H7 (cell line): Measurements from ENCODE around the gene POLDIP2. TPM values are rescaled to one million over a fixed set of nuclear protein-coding genes. Genes with fewer than 3 reads are reported as not detected.
A peak's percentile ranks its signal among the peaks of the same experiment; 100 is the strongest.

Experiments
- DNase-seq: peaks from one replicate; pipeline ENCODE4 v3.0.0; 2012
- H3K27me3 ChIP-seq: 2 replicates; pipeline ENCODE4 v1.6.0; 2011; ENCODE audit warnings: mild to moderate bottlenecking, low read length; ENCODE audit not compliant: control insufficient read depth, insufficient read depth
- H3K36me3 ChIP-seq: replicated peaks from 2 replicates; pipeline ENCODE4 v1.5.1; 2011; ENCODE audit warnings: low read length; ENCODE audit not compliant: control insufficient read depth, insufficient read depth
- H3K4me3 ChIP-seq: 2 replicates; pipeline ENCODE4 v1.5.1; 2011; ENCODE audit warnings: low read depth, mild to moderate bottlenecking, control low read depth, low read length, moderate library complexity; ENCODE audit not compliant: insufficient read depth
- total RNA-seq: library from RNA; depleted of rRNA; stranded (reverse); fragments of >200 nt; shearing (Covaris generic); gene quantifications from 2 replicates; pipeline ENCODE4 v1.2.3, GENCODE V29; 2014

POLDIP2 gene
- total RNA-seq, 1 experiment from 2014 or later, result 130 TPM

GRCh38 chr17:28327709-28328108 lies 29.6 kb downstream of the POLDIP2 start:
- Histone ChIP-seq H3K36me3 (peaks cover 17% of the 10 kb centered on the region), H3K4me3 (no peak overlapping the region), H3K27me3 (no peaks in the 10 kb centered on the region)
- DNase-seq, result no peak

DNA sequence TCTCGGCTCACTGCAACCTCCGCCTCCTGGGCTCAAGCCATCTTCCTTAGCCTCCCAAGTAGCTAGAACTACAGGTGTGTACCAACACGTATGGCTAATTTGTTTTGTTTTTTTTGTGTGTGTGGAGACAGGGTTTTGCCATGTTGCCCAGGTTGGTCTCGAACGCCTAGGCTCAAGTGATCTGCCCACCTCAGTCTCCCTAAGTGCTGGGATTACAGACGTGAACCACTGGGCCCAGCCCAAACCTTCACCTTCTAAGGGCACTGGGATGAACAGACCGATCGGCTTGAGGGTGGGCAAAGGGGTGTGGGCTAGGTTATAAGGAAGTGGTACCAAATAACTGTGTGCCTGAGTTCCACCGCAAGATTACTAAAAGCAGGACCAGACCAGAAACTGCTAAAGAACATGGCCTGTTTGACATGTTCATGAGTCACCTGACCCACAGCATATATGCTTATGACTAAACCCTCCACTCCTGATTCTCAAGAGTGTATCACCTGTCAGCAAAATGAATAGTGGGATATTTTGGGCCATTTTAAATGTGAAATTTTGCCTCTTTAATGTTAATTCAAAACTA lies 30.2 kb downstream of the POLDIP2 start:
- Histone ChIP-seq H3K27me3 (no peaks in the 10 kb centered on the region), H3K4me3 (no peak overlapping the region), H3K36me3 (peaks cover 17% of the 10 kb centered on the region)
- no peak for DNase-seq

- no peak for DNase-seq
- H3K4me3 ChIP-seq, result no peak overlapping the region
- no peaks in the 10 kb centered on the region for H3K27me3 ChIP-seq
- peaks cover 15% of the 10 kb centered on the region for H3K36me3 ChIP-seq
These were observed 31.2 kb downstream of the POLDIP2 start for GRCh38 chr17:28326114-28326513.

DNA sequence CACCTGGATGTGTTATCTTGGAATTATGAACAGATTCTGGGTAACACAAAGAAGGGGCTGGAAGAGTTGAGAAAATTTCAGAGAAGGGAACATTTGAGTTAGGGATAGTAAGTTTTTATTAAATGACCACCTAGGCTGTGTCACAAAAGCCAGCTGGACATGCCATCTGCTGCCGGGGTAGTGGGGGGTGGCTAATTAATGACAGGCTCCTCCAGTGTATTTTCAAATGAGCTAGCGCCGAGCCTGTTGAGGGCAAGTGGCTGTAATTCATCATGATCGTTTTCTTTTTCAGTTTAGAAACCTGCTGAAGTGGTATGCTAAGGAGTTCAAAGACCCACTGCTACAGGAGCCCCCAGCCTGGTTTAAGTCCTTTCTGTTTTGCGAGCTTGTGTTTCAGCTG lies 32.1 kb downstream of the POLDIP2 start:
- H3K4me3 ChIP-seq, result no peak overlapping the region
- no peaks in the 10 kb centered on the region for H3K27me3 ChIP-seq
- no peak for DNase-seq
- H3K36me3 ChIP-seq, result peaks cover 17% of the 10 kb centered on the region

- Histone ChIP-seq H3K4me3 (no peak overlapping the region), H3K27me3 (no peaks in the 10 kb centered on the region), H3K36me3 (peaks cover 17% of the 10 kb centered on the region)
- DNase-seq, result no peak
These were observed 32.5 kb downstream of the POLDIP2 start for GRCh38 chr17:28324781-28325180.

- peaks cover 16% of the 10 kb centered on the region for H3K36me3 ChIP-seq
- no peak for DNase-seq
- H3K27me3 ChIP-seq, result no peaks in the 10 kb centered on the region
- H3K4me3 ChIP-seq, result no peak overlapping the region
These were observed 33.0 kb downstream of the POLDIP2 start for GRCh38 chr17:28324267-28324745.

- H3K4me3 ChIP-seq, result peak overlapping the region; percentile 92
- no peak for DNase-seq
- H3K36me3 ChIP-seq, result peaks cover 2% of the 10 kb centered on the region; the same call in 1 of the 2 replicates
- H3K27me3 ChIP-seq, result peaks cover 3% of the 10 kb centered on the region
These were observed 36.9 kb downstream of the POLDIP2 start for GRCh38 chr17:28320215-28321061.

- Histone ChIP-seq H3K36me3 (peaks cover 2% of the 10 kb centered on the region; the same call in 1 of the 2 replicates), H3K27me3 (peaks cover 3% of the 10 kb centered on the region)
- no peak for DNase-seq
These were observed 37.8 kb downstream of the POLDIP2 start for GRCh38 chr17:28319598-28319935.

DNA sequence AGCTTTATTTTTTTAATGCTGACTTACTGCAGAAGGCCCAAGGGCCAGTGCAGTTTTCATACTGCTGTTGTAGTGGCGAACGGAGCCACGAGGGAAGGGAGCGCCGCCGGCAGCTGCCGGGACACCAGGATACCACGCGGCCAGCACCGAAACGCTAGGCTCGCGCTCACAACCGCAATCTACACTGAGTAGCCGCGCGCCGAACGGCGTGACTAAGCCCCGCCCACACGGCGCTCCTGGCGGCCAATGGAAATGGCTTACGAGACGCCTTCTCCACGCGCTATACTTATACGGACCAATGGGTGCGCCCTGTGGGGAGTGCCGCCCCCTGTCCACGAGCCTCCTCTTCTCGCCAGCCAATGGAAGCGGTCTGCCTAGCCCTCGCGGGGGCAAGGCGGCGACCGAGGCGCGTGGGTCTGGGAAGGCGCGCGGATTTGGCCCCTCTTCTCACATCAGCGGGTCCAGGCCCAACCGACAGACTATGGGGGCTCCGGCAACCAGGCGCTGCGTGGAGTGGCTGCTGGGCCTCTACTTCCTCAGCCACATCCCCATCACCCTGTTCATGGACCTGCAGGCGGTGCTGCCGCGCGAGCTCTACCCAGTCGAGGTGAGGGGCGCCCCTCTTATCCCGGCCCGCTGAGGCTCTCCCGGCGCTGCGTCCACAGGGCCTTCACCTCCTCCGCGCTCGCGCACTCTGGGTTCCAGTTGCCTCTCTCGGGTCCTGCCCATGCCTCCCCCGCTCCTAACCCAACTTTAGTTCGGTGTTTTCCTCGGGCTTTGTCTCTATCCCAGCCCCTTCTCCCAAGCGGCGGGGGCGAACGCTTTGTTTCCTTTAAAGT lies 38.3 kb downstream of the POLDIP2 start, which contains the start of gene TMEM97:
Gene TMEM97 (plus strand): TSS at position 442 of the 839 bp plus-strand sequence. CDS start 40 bp downstream, at position 482.
- H3K4me3 ChIP-seq, result peak within 1 kb of the TSS; percentile 92
- H3K36me3 ChIP-seq, result peaks cover 2% of the 10 kb centered on the region; the same call in 1 of the 2 replicates
- peaks cover 3% of the 10 kb centered on the region for H3K27me3 ChIP-seq
- peak; percentile 95 for DNase-seq

More at GRCh38 chr17:28319598-28319935, 37.8 kb downstream of the POLDIP2 start:
- peak overlapping the region; percentile 92 for H3K4me3 ChIP-seq

GRCh38 chr17:28317966-28318758 lies 39.2 kb downstream of the POLDIP2 start:
- Histone ChIP-seq H3K4me3 (peak overlapping the region; percentile 92), H3K27me3 (peaks cover 3% of the 10 kb centered on the region), H3K36me3 (peaks cover 2% of the 10 kb centered on the region; the same call in 1 of the 2 replicates)
- peak; percentile 74 for DNase-seq

- H3K36me3 ChIP-seq, result peaks cover 2% of the 10 kb centered on the region; the same call in 1 of the 2 replicates
- no peak overlapping the region for H3K4me3 ChIP-seq
- DNase-seq, result peak; percentile 65
These were observed 40.0 kb downstream of the POLDIP2 start for GRCh38 chr17:28317099-28317965.

GRCh38 chr17:28315846-28316705 lies 41.3 kb downstream of the POLDIP2 start:
- H3K36me3 ChIP-seq, result peaks cover 2% of the 10 kb centered on the region; the same call in 1 of the 2 replicates
- H3K27me3 ChIP-seq, result peaks cover 3% of the 10 kb centered on the region
- H3K4me3 ChIP-seq, result no peak overlapping the region
- no peak for DNase-seq

More at GRCh38 chr17:28317099-28317965, 40.0 kb downstream of the POLDIP2 start:
- peaks cover 3% of the 10 kb centered on the region for H3K27me3 ChIP-seq
